Spleen (tissue), 7 donors: ENCODE data around the gene TMOD2.

Source experiments
- CTCF ChIP-seq, 11 experiments: fragments of 200-600 bp in 7 of 11; fragments of 450-650 bp in 4 of 11; sonication (generic) in 4 of 11; IDR thresholded peaks in 8 of 11; conservative IDR thresholded peaks in 3 of 11; 1 replicate in 7 of 11; 2 replicates in 4 of 11; pipeline versions ENCODE4 v1.4.0 to v1.8.0; 2016 to 2021; ENCODE audit warnings: antibody characterized with exemption in 11 of 11, inconsistent platforms in 4 of 11, mild to moderate bottlenecking in 1 of 11
- POLR2AphosphoS5 ChIP-seq, 3 donors: sonication (generic); formaldehyde crosslinking; IDR thresholded peaks; one replicate each; pipeline ENCODE4 v1.5.1; 2017; ENCODE audit warnings: antibody characterized with exemption in 3 of 3
- donor health status: DM: no; HTN: no; CAD: no; lungs with moderate emphysema.
- donor health status: DM: no; HTN: no; CAD: no.
- donor health status: DM: no; HTN: no; CAD: no.

GRCh38 chr15:51720201-51720995 is 31.0 kb upstream of the TMOD2 start:
- no peak for TF ChIP-seq CTCF (IDR thresholded peaks at IDR 0.05 in 8 of 11, conservative IDR thresholded peaks at IDR 0.05 in 3 of 11)
- TF ChIP-seq POLR2AphosphoS5 (IDR thresholded peaks at IDR 0.05) = no peak
